A549 (cell line): Measurements from ENCODE around the gene ROR1. TPM values are rescaled to one million over a fixed set of nuclear protein-coding genes. Genes with fewer than 3 reads are reported as not detected.

ENCODE experiments used
- ATAC-seq, 2 experiments: fragments of 200-7000 bp in 1 of 2; fragments of >200 bp in 1 of 2; cut with Nextera tagmentation in 1 of 2; cut with Tn5 transposase in 1 of 2; 3 replicates each; pipeline versions ENCODE4 v1.8.0 to v1.9.1; 2018 to 2020; ENCODE audit warnings: mild to moderate bottlenecking in 1 of 2, moderate library complexity in 1 of 2
- CTCF ChIA-PET: fragments of 300-600 bp; sonication (Branson Sonifier 250); formaldehyde crosslinking; extraction: SDS; loops from one replicate; lab custom pipeline; 2021; ENCODE audit warnings: antibody characterized with exemption, inconsistent platforms; lab: Yijun Ruan, JAX
- POLR2A ChIA-PET: fragments of 350-600 bp; formaldehyde crosslinking; extraction: SDS; loops from one replicate; lab custom pipeline; 2021; ENCODE audit warnings: antibody characterized with exemption, inconsistent platforms; lab: Yijun Ruan, JAX
- DNase-seq, 2 experiments: peaks; one replicate each; pipeline versions ENCODE4 v3.0.0 to v3.0.0-alpha.2; 2011 to 2016; ENCODE audit warnings: low read depth in 1 of 2, low spot score in 1 of 2
- FAIRE-seq: peaks from 2 replicates; lab custom pipeline; 2011; peaks lifted over from hg19 to GRCh38; lab: Jason Lieb, UNC
- H3K27ac ChIP-seq, 2 experiments: fragments of >200 bp; sonication (Bioruptor Twin); formaldehyde crosslinking; 3 replicates each; pipeline ENCODE4 v1.5.1; 2016 to 2017
- H3K4me1 ChIP-seq: fragments of >200 bp; sonication (Bioruptor Twin); formaldehyde crosslinking; 3 replicates; pipeline ENCODE4 v1.6.1; 2016
- H3K4me2 ChIP-seq: fragments of >200 bp; sonication (Bioruptor Twin); formaldehyde crosslinking; 3 replicates; pipeline ENCODE4 v1.6.1; 2016
- H3K4me3 ChIP-seq: fragments of >200 bp; sonication (Bioruptor Twin); formaldehyde crosslinking; 3 replicates; pipeline ENCODE4 v1.5.1; 2016
- H3K9me3 ChIP-seq: fragments of >200 bp; sonication (Bioruptor Twin); formaldehyde crosslinking; 3 replicates; pipeline ENCODE4 v1.6.1; 2016
- CBX8 ChIP-seq: fragments of 200-600 bp; sonication (generic); IDR thresholded peaks from 2 replicates; pipeline ENCODE4 v1.6.1; 2016
- CEBPB ChIP-seq, 2 experiments: fragments of >200 bp in 1 of 2; sonication (Bioruptor Twin) in 1 of 2; formaldehyde crosslinking in 1 of 2; IDR thresholded peaks; 2 replicates each; pipeline ENCODE4 v1.6.1; 2012 to 2016
- CHD2 ChIP-seq: fragments of 150-350 bp; IDR thresholded peaks from 2 replicates; pipeline ENCODE4 v1.6.1; 2014; ENCODE audit warnings: low read length; ENCODE audit not compliant: partially characterized antibody
- EP300 ChIP-seq, 2 experiments: fragments of >200 bp; sonication (Bioruptor Twin); formaldehyde crosslinking; IDR thresholded peaks; 2 replicates in 1 of 2; 3 replicates in 1 of 2; pipeline ENCODE4 v1.6.1; 2016 to 2017
- FOSB ChIP-seq: fragments of 250-450 bp; sonication (Bioruptor Pico); IDR thresholded peaks from 2 replicates; pipeline ENCODE4 v1.5.0; 2020; ENCODE audit warnings: mild to moderate bottlenecking, moderate library complexity
- FOXS1 ChIP-seq: fragments of 250-450 bp; sonication (Bioruptor Pico); IDR thresholded peaks from 2 replicates; pipeline ENCODE4 v1.5.0; 2020; ENCODE audit warnings: mild to moderate bottlenecking, moderate library complexity
- GATA3 ChIP-seq: IDR thresholded peaks from 2 replicates; pipeline ENCODE4 v1.6.1; 2012; ENCODE audit warnings: borderline replicate concordance
- HEYL ChIP-seq: fragments of 250-450 bp; sonication (Bioruptor Pico); IDR thresholded peaks from 2 replicates; pipeline ENCODE4 v1.8.0; 2021; ENCODE audit warnings: mild to moderate bottlenecking, moderate library complexity
- HOXA7 ChIP-seq: fragments of 250-450 bp; sonication (Bioruptor Pico); IDR thresholded peaks from 2 replicates; pipeline ENCODE4 v1.5.0; 2020; ENCODE audit warnings: mild to moderate bottlenecking, moderate library complexity
- HOXB5 ChIP-seq: fragments of 250-450 bp; sonication (Bioruptor Pico); IDR thresholded peaks from 2 replicates; pipeline ENCODE4 v1.5.0; 2020; ENCODE audit warnings: mild to moderate bottlenecking, moderate library complexity
- KDM1A ChIP-seq: fragments of 200-600 bp; sonication (generic); IDR thresholded peaks from 2 replicates; pipeline ENCODE4 v1.6.1; 2016; ENCODE audit warnings: low read depth, mild to moderate bottlenecking
- MAX ChIP-seq: IDR thresholded peaks from 2 replicates; pipeline ENCODE4 v1.6.1; 2012
- MAZ ChIP-seq: fragments of 150-350 bp; IDR thresholded peaks from 2 replicates; pipeline ENCODE4 v1.6.1; 2014; ENCODE audit warnings: antibody characterized with exemption, low read depth, low read length, borderline replicate concordance
- MYC ChIP-seq: IDR thresholded peaks from 2 replicates; pipeline ENCODE4 v1.6.1; 2012; ENCODE audit warnings: mild to moderate bottlenecking, inconsistent platforms, low read length, improper control_type of control experiment, borderline replicate concordance
- NPAS2 ChIP-seq: fragments of 250-450 bp; sonication (Bioruptor Pico); IDR thresholded peaks from 2 replicates; pipeline ENCODE4 v1.8.0; 2022; ENCODE audit warnings: mild to moderate bottlenecking, moderate library complexity, borderline replicate concordance
- POLR2AphosphoS2 ChIP-seq: conservative IDR thresholded peaks from 2 replicates; pipeline ENCODE4 v1.6.1; 2012; ENCODE audit warnings: low read length, improper control_type of control experiment, inconsistent platforms
- REST ChIP-seq: fragments of 200-600 bp; sonication (generic); IDR thresholded peaks from 2 replicates; pipeline ENCODE4 v1.6.1; 2016; ENCODE audit warnings: antibody characterized with exemption, mild to moderate bottlenecking, moderate library complexity
- RFX5 ChIP-seq: fragments of 450-650 bp; IDR thresholded peaks from 2 replicates; pipeline ENCODE4 v1.7.1; 2014; ENCODE audit warnings: antibody characterized with exemption, mild to moderate bottlenecking, moderate library complexity
- RNF2 ChIP-seq: fragments of 200-600 bp; sonication (generic); IDR thresholded peaks from 2 replicates; pipeline ENCODE4 v1.6.1; 2016; ENCODE audit warnings: low read depth, mild to moderate bottlenecking, antibody characterized with exemption, moderate library complexity, borderline replicate concordance
- ZSCAN20 ChIP-seq: fragments of 250-450 bp; sonication (Bioruptor Pico); IDR thresholded peaks from 2 replicates; pipeline ENCODE4 v1.8.0; 2022; ENCODE audit warnings: mild to moderate bottlenecking, moderate library complexity
- WGBS: methylation state at CpG from one replicate; pipeline ENCODE4 v1.1.6; 2017; ENCODE audit errors: missing lambda C conversion rate; 5-methylcytosine and 5-hydroxymethylcytosine counted together
- polyA plus RNA-seq, 4 experiments: library from polyadenylated mRNA; depleted of rRNA in 3 of 4; stranded (reverse); fragments of >200 nt; fragmentation: RNase III in 1 of 4; extraction: RNeasy Plus Mini Kit Qiagen cat#74134 plus additional on column Dnase treatment in 1 of 4; gene quantifications; 2 replicates in 3 of 4; 3 replicates in 1 of 4; pipeline ENCODE4 v1.2.3, GENCODE V29; 2011 to 2017
- TF ChIP-seq, protein P1 (sequence below): fragments of 150-350 bp; IDR thresholded peaks from 2 replicates; pipeline ENCODE4 v1.6.1; 2014; ENCODE audit warnings: low read depth, mild to moderate bottlenecking, low read length
- TF ChIP-seq, protein P2 (sequence below): fragments of >200 bp; sonication (Bioruptor Twin); formaldehyde crosslinking; IDR thresholded peaks from 3 replicates; pipeline ENCODE4 v1.5.1; 2016
- TF ChIP-seq, protein P3 (sequence below): fragments of 250-450 bp; sonication (Bioruptor Pico); IDR thresholded peaks from 2 replicates; pipeline ENCODE4 v1.5.0; 2020; ENCODE audit warnings: low read depth, mild to moderate bottlenecking, moderate library complexity
- TF ChIP-seq, protein P4 (sequence below): fragments of 450-650 bp; IDR thresholded peaks from 2 replicates; pipeline ENCODE4 v1.6.1; 2014; ENCODE audit warnings: antibody characterized with exemption

ROR1 gene
- polyA plus RNA-seq, 2 of the 4 experiments (the other 2 are of a cell fraction): 6.5 to 19.0 TPM

- no peak overlapping the region for H3K4me3 ChIP-seq
- H3K4me2 ChIP-seq: no peak overlapping the region
- 73% methylated on average over 2 of the region's 2 CpGs for WGBS
- POLR2A ChIA-PET: no interaction called here
- H3K9me3 ChIP-seq: no peaks in the 10 kb centered on the region
- DNase-seq: no peak
- no peak for ATAC-seq
- H3K27ac ChIP-seq: peak overlapping the region in 1 of 2 experiments; percentile 11; a peak in 1 of 6 replicates
- CTCF ChIA-PET: no interaction called here
- TF ChIP-seq GATA3 (no peak), HOXA7 (no peak), REST (no peak), HEYL (CRISPR knock-in tag) (no peak), MAZ (no peak), NPAS2 (CRISPR knock-in tag) (no peak), MYC (no peak), RNF2 (no peak), FOXS1 (no peak), FOSB (no peak), KDM1A (no peak), MAX (no peak), ZSCAN20 (CRISPR knock-in tag) (no peak), RFX5 (no peak), EP300 (IDR thresholded peaks at IDR 0.05) (no peak), CHD2 (no peak)
- TF ChIP-seq, protein P1, sequence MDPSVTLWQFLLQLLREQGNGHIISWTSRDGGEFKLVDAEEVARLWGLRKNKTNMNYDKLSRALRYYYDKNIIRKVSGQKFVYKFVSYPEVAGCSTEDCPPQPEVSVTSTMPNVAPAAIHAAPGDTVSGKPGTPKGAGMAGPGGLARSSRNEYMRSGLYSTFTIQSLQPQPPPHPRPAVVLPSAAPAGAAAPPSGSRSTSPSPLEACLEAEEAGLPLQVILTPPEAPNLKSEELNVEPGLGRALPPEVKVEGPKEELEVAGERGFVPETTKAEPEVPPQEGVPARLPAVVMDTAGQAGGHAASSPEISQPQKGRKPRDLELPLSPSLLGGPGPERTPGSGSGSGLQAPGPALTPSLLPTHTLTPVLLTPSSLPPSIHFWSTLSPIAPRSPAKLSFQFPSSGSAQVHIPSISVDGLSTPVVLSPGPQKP: no peak
- TF ChIP-seq, protein P2, sequence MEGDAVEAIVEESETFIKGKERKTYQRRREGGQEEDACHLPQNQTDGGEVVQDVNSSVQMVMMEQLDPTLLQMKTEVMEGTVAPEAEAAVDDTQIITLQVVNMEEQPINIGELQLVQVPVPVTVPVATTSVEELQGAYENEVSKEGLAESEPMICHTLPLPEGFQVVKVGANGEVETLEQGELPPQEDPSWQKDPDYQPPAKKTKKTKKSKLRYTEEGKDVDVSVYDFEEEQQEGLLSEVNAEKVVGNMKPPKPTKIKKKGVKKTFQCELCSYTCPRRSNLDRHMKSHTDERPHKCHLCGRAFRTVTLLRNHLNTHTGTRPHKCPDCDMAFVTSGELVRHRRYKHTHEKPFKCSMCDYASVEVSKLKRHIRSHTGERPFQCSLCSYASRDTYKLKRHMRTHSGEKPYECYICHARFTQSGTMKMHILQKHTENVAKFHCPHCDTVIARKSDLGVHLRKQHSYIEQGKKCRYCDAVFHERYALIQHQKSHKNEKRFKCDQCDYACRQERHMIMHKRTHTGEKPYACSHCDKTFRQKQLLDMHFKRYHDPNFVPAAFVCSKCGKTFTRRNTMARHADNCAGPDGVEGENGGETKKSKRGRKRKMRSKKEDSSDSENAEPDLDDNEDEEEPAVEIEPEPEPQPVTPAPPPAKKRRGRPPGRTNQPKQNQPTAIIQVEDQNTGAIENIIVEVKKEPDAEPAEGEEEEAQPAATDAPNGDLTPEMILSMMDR: no peak
- TF ChIP-seq, protein P3, sequence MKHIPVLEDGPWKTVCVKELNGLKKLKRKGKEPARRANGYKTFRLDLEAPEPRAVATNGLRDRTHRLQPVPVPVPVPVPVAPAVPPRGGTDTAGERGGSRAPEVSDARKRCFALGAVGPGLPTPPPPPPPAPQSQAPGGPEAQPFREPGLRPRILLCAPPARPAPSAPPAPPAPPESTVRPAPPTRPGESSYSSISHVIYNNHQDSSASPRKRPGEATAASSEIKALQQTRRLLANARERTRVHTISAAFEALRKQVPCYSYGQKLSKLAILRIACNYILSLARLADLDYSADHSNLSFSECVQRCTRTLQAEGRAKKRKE (CRISPR knock-in tag): no peak
- no peak for FAIRE-seq
- peaks cover 30% of the 10 kb centered on the region for H3K4me1 ChIP-seq
Measured at GRCh38 chr1:64131155-64131554, 357.3 kb downstream of the ROR1 start.

GRCh38 chr1:64133036-64133435 lies 359.2 kb downstream of the ROR1 start:
- no peak for FAIRE-seq
- H3K4me2 ChIP-seq: peak overlapping the region; percentile 43; the same call in 2 of the 3 replicates
- CTCF ChIA-PET: interaction anchor here (0.6 to 2.0 kb wide), 5 partner anchors 11 to 458 kb away, joined by 3 to 8 read pairs (median 4); no protein-coding TSS in a partner anchor
- POLR2A ChIA-PET: no interaction called here
- peak overlapping the region; percentile 28 to 70; a peak in 4 of 6 replicates for H3K27ac ChIP-seq
- no peaks in the 10 kb centered on the region for H3K9me3 ChIP-seq
- H3K4me3 ChIP-seq: no peak overlapping the region
- H3K4me1 ChIP-seq: peaks cover 38% of the 10 kb centered on the region
- ATAC-seq: peak; percentile 91 to 96
- WGBS: 42% methylated on average over 5 of the region's 5 CpGs
- DNase-seq: peak; percentile 25 to 63
- TF ChIP-seq CBX8 (no peak), MAX (0 out of 2 replicates have a peak, but pooled peaks have one; percentile 18), POLR2AphosphoS2 (no peak), CEBPB (IDR thresholded peaks at IDR 0.05) (no peak), HOXB5 (CRISPR knock-in tag) (no peak)
- TF ChIP-seq, protein P2: no peak
- TF ChIP-seq, protein P4, sequence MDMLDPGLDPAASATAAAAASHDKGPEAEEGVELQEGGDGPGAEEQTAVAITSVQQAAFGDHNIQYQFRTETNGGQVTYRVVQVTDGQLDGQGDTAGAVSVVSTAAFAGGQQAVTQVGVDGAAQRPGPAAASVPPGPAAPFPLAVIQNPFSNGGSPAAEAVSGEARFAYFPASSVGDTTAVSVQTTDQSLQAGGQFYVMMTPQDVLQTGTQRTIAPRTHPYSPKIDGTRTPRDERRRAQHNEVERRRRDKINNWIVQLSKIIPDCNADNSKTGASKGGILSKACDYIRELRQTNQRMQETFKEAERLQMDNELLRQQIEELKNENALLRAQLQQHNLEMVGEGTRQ: no peak
- TF ChIP-seq, all 56 proteins: peak for 1
